ENCODE data around the gene MLEC.

MLEC gene, protein sequence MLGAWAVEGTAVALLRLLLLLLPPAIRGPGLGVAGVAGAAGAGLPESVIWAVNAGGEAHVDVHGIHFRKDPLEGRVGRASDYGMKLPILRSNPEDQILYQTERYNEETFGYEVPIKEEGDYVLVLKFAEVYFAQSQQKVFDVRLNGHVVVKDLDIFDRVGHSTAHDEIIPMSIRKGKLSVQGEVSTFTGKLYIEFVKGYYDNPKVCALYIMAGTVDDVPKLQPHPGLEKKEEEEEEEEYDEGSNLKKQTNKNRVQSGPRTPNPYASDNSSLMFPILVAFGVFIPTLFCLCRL

DNA sequence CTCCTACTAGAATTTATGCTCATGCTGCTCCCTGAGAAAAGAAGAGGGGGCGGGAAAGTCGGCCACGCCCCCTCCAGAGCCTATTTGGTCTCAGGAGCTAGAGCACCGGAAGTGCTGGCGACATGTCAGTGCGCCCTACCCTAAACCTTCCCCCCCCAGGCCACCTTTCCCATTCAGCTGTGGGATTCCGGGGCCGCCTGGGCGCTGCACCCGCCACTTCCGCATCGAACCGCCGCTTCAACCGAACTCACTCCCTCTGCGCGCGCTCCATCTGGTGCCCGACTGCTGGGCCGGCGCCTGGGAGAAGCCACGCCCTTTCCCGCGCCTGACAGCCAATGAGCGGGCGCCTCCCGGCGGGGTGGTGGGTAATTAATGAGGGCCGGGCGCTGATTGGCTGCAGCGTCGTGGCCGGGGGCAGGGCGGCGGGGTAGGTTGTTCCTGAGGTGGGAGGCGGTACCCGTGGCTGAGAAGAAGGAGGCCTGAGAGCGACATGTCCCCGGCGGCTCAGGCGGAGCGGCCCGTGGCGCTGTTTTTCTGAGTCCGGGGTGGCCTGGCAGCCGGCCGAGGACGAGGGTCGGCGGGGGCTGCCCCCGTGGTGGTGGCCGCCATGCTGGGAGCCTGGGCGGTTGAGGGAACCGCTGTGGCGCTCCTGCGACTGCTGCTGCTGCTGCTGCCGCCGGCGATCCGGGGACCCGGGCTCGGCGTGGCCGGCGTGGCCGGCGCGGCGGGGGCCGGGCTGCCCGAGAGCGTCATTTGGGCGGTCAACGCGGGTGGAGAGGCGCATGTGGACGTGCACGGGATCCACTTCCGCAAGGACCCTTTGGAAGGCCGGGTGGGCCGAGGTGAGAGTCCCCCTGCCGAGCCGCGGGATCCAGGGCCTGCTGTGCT is at the start of gene MLEC:
MLEC (plus strand) TSS at position 460 of the 888 bp plus-strand sequence; CDS start at position 608, 148 bp downstream.
- DNase-seq (ENCODE audit: low read depth in 2 of 2) = peak; percentile 98

DNA sequence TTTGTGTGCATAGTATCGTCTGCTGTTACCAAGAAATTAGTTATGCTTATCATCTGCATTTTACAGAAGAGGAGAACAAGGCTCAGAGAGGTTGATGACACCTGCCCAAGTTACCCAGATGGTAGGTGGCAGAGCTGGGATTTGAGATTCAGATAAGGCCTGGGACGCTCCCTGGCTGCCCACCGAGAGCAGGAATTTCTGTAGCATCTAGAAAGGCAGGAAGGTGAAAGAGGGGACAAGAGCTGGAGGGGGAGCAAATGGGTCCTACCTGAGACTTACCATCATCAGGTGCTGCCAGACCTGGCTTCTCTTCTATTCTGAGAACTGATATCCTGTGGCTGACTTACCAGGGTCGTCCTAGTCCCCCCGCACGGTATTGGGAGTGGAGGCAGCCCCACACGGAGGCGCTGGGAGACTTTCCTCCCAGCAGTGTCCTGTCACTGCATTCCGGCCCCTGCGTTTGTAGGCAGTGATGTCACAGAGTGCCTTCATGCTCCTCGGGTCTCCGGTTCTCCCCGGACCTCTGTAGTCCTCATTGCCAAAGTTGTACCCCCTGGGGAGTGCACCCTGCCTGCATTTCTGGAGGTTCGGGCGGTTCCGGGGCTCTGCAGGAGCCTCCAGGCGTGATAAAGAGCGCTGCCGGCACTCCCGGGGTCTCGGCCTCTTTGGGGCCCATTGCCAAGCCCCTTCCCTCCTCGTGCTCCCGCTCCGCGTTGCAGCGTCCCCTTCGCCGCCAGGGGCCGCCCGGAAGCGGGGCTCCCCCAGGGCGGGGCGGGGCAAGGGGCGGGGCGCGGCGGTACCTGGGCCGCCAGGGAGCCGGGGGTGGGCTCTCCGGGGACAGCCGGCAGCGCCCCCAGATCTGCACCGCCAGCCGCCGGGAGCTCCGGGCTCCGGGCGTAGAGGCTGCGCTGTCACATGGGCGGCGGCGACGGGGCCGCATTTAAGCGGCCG is 46.9 kb upstream of the MLEC start, which contains the start of gene CABP1:
CABP1 (plus strand) TSS at position 856 of the 951 bp plus-strand sequence; CDS start at position 916, 60 bp downstream.
- peak; percentile 65 to 71 for DNase-seq (ENCODE audit: low read depth in 2 of 2)

DNA sequence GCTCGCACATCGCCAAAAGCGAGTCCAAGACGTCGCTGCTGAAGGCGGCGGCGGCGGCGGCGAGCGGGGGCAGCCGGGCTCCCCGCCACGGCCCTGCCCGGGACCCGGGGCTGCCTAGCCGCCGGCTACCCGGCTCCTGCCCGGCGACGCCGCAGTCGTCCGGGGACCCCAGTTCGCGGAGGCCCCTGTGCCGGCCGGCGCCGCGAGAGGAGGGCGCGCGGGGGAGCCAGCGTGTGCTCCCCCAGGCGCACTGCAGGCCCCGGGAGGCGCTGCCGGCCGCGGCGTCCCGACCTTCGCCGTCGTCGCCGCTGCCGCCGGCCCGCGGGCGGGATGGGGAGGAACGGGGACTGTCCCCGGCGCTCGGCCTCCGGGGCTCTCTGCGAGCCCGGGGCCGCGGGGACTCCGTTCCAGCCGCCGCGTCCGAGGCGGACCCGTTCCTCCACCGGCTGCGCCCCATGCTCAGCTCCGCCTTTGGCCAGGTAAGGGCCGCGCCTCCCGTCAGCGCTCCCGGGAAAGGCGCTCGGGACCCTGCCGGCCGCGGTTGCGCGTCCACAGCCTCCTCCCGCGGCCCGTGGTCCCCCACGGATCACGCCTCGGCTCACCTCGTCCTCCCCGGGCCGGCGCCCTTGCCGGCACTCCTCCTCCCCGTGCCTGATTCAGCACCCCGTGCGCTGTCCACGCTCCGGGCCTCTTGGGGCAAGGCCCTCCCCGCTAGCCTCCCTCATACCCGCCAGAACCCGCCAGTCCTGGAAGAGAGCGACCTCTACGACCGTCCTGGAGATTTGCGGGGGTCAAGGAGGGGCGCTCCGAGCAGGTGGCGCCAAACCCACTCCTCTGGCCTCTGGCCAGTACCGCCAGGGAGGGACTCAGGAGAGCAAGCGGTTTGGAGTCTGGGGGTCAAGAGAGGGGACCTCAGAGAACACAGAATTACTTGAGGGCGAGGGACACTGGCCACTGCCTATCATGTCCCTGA is 45.8 kb upstream of the MLEC start:
- DNase-seq (ENCODE audit: low read depth in 2 of 2) = peak; percentile 20 to 32

DNA sequence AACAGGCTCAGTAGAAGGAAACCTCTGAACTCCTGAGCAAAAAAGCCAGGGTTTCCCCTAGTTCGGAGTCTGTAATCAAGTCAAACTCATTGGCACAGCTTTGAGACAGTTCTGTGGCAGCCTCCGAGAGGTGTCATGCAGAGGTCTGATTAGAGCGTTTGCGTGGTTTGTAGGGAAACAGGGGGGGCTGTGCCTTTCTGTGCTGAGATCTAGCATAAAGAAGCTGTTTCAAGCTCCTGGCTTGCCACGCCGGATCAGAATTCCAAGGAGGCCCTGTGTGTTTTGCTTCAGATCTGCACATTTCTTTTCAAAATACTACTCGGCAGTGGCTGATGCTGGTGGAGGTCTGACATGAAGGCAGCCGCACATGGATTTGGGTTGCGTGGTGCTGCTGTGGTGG is 44.8 kb upstream of the MLEC start:
- no peak for DNase-seq (ENCODE audit: low read depth in 2 of 2)

DNA sequence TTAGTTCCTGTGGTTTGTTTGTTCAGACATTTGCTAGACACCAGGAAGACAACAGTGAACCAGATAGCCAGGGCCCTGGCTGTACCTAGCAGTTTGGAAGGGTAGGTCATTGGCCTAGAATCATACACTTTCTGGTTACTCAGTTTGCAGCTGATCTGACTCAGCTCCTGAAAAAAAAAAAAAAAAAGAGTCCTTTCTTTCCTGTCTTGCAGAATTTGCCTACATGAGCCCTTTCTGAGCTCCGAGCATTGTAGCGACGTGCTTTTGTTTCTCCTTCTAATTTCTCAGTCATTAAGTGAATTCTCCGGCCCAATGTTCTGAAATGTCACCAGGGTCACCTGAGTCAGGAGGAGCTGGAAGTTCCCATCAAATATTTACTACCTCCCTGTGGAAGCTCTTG is 44.1 kb upstream of the MLEC start:
- no peak for DNase-seq (ENCODE audit: low read depth in 2 of 2)

DNA sequence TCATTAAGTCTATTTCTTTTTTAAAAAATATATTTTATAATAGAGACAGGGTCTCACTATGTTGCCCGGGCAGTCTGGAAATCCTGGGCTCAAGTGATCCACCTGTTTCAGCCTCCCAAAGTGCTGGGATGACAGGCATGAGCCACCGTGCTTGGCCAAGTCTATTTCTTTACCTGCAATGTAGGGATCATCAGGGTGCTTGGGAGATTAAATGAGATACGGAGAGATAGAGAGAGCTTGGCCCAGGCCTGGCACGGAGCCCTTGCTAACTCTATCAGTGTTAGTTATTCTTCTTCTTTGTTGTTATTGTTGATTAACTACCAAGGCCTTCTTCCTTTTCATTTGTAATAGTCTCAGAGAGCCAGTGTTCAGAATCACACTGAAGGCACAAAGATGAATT is 43.4 kb upstream of the MLEC start:
- DNase-seq (ENCODE audit: low read depth in 2 of 2) = no peak

DNA sequence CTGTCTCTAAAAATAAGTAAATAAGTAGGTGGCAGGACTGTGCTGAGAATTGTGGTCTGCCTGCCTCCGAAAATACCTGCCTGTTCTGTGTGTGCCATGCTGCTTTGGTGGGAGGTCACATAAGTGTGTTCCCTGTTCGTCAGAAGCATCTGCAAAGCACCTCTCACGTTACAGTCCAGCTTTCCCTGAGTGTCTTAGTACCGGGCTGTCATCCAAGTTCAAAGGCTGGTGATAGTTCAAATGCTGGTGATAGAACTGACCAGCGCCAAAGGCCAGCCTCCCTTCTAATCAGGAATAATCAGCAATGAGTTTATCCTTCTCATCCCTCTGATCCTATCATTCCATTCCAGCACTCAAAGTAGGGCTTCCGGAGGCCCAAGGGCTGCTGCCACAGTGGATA is 40.9 kb upstream of the MLEC start:
- no peak for DNase-seq (ENCODE audit: low read depth in 2 of 2)

DNA sequence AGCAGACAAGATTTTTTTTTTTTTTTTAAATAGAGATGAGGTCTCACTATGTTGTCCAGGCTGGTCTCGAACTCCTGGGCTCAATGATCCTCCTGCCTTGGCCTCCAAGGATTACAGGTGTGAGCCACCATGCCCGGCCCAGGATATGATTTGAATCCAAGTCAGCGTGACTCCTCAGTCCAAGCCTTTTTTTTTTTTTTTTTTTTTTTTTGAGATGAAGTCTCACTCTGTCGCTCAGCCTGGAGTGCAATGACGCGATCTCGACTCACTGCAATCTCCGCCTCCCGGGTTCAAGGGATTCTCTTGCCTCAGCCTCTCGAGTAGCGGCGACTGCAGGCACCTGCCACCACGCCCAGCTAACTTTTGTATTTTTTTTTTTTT is 39.6 kb upstream of the MLEC start:
- DNase-seq (ENCODE audit: low read depth in 2 of 2) = no peak

DNA sequence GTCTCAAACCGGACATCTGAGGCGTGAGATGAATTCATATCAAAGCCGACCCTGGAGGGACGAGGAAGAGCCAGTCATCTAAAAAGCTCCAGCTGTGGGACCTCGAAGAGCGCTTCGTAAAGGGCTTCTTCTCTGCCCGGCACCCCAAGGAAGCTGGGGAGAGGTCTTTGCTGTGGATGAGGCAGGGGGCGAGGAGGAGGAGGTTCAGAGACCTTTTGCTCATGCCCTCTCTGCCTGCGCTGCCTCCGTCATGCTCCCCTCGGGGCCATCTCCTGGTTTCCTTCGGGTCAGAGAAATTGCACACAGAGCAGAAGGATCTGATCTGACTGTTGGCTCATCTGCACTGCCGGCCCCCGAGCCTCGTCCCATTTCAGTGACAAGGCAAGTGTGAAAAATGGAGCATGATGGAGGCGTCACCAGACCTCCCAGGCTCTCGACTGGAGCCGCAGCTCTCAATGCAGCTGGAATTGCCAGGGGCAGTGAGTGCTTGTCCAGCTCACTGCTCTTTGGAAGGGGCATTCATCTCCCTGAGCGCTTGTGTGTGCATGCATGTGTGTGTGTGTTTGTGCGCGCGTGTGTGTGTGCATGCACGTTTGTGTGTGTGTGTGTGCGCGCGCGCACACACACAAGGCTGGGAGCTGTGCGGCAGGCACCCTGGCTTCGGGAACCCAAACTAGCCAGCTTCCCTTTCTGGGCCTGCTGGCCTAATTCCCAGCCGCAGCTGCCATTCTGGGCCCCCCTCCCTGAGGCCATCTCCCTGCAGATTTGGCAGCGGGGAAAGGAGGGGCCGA is 37.3 kb upstream of the MLEC start:
- DNase-seq (ENCODE audit: low read depth in 2 of 2) = no peak

DNA sequence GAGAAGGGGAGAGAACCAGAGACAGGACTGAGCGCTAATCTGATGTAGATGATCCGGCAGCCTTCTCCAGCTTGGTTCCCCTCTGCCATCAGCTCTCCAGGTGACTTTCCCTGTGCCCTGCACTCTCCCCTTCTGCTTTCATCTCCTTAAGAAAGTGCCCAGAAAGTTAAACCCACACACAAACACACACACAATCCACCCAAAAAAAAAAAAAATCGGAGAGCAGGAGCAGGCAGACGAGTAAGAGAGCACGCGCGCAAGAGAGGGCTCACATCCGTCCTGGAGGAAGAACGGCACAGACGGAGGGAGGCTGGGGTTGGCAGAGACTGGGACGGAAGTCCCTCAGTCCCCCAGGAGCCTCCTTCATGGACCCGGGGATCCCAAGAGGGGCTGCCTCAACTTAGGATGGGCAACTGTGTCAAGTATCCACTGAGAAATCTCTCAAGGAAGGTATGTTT is 36.7 kb upstream of the MLEC start:
- DNase-seq (ENCODE audit: low read depth in 2 of 2) = no peak

DNA sequence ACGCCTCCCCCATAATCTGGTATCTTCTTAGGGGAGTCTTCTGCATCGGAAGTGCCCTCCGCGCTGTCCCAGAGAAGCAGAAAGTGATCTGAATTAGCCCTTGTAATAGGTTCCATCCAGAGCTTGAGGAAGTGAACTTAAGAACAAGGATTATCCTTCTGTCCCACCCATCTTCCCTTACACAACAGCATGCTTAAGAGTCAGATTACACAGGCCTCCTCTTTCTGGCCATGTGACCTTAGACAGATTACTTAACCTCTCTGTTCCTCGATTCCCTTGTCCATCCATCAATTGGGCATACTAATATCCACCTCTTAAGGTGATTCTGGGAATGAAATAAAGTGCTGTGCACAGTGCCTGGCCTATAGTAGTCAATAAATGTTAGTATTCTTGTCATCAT is 35.1 kb upstream of the MLEC start:
- DNase-seq (ENCODE audit: low read depth in 2 of 2) = no peak

DNA sequence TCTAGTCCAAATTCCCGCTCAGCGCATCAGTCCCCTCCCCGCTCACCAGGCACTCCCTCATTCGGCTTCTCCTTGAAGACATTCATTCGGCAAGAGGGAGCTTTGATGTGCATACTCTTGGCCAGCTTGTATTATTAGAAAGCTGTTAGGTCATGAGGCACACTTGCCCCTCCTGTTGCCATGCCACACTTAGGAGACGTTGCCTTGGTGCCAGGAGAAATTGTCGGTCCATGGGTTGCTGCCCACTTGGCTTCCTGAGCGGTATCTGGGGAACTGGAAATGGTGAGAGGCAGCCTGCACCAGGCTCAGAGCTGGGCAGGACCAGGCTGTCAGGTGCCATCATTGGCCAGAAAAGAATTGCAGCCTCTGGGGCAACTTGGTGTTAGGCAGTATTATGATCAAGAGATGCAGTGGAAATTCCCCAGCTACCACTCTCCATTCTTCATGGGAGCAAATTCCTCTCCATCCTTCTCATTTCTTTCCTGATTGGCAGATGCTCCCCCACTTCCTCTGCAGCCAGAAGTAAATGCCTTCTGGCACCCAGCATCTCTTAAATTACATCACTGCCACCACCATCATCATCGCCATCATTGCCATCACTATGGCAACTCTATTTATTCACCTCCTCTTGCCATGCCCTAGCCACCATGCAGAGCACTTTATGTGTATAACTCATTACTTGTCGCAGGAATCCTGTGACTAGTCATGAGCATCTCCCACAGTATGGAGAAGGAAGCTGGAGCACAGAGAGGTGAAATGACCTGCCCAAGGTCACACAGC is 34.1 kb upstream of the MLEC start:
- no peak for DNase-seq (ENCODE audit: low read depth in 2 of 2)

DNA sequence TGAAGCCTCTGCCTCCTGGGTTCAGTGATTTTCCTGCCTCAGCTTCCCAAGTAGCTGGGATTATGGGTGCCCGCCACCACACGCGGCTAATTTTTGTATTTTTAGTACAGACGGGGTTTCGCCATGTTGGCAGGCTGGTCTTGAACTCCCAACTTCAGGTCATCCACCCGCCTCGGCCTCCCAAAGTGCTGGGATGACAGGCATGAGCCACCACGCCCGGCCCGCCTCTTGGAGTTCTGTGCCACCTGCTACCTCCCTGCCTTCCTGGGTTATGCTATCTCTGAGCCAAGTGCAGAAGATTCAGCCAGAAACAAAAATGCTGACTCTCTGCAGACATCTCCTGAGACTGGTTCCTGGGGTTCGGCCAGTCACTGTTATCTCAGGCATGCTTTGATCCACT is 33.3 kb upstream of the MLEC start:
- DNase-seq (ENCODE audit: low read depth in 2 of 2) = no peak

DNA sequence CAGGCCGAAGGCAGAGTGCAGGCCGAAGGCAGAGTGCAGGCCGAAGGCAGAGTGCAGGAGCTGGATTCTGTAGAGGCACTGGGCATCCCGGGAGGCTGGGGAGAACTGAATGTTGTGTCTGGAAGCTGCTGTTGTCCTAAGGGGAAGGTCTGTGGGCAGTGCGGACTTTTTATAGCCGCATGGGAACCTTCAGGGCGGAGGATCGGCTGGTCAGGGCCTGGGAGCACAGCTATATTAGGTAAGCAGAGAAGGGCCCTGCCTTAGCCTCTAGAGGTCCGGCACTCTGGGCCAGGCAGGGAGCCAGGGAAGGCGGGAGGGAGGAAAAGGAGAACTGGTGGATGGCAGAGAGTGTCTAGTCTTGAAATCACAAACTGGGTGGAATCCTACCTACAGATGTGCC is 32.3 kb upstream of the MLEC start:
- DNase-seq (ENCODE audit: low read depth in 2 of 2) = no peak

DNA sequence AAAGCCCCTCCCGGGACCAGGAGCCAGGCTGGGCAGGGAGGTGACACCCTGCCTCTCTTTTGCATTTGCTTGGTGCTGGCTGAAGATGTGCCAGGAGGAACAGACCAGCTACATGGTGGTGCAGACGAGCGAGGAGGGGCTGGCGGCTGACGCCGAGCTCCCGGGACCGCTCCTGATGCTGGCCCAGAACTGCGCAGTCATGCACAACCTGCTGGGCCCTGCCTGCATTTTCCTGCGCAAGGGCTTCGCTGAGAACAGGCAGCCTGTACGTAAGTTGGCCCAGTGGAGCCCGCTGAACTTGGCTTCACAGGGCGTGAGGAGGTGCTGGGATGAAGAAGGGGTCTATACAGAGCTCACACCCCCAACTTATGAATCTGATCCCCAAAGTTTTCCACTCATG is 30.9 kb upstream of the MLEC start:
- no peak for DNase-seq (ENCODE audit: low read depth in 2 of 2)

DNA sequence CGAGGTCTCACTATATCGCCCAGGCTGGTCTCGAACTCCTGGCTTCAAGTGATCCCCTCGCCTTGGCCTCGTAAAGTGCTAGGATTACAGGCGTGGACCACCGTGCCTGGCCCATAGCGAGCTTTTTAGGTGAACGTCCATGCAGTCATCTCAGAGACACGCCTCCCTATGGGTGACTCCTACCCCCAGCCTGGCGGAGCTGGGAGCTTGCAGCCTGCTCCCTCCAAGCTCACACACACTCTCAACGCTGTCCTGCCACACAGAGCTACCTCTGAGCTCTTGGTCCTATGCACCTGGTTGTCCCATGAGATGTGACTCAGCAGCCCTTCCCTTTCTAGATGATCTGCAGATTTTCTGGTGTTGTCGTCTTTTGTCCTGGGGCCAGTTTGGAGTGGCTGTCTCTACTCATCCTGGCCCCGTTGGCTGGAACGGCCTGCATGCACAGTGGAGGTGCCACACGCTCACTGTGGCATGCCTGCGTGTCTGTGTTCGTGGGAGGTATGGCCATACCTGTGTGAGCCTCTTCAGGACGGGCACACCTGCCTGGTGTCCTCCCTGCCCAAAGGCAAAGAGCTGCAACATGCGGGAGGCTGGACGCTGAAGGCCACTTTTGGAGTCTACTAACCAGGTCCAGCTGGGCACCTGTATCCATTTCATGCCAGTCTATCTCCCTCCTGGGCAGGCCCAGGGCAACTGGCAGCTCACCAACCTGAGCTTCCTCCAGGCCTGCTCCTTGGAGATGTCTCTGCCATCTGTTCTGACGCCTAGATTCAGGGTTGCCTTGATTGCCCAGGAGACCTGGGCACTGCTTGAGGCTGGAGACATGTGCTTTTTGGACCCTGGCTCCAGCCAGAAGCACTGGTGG is 28.4 kb upstream of the MLEC start:
- DNase-seq (ENCODE audit: low read depth in 2 of 2) = no peak

DNA sequence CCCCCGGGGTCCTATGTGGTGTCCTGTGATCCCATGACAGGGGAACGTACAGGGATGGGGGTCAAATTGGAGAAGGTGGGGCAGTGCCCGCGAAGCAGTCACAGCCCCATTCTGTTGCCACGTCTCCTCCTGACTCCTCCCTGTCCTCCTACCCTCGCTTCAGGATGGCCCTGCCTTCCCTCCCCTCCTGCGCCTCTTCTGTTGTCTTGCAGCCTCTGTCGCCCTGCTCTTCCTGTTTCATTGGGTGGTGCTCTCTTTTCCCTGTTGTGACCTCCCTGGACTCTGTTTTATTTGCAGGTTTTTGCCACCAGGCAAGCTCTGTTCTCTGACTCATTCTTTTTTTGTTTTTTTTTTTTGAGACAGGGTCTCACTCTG is 27.8 kb upstream of the MLEC start:
- no peak for DNase-seq (ENCODE audit: low read depth in 2 of 2)

DNA sequence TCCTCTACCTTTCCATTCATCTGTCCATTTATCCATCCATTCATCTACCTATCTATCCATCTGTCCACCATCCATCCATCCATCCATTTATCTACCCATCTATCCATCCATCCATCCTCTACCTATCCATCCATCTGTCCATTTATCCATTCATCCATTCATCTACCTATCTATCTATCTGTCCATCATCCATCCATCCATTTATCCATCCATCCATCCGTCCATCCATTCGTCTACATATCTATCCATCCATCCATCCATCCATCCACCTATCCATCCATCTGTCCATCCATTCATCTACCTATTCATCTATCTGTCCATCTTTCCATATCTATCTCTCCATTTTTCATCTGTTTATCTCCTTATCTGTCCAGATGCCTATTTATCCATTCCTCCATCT is 25.5 kb upstream of the MLEC start:
- DNase-seq (ENCODE audit: low read depth in 2 of 2) = no peak
